NCI-H82 treated with DMSO at 0.1 percent for 48 hours (cell line): ENCODE measurements around the gene MMP13.
"Not testable (repeated sequence)": the region's sequence is repeated elsewhere in the genome, so short reads cannot be mapped to it uniquely, and the experiment has no call there.

Experiments used
- DNase-seq: peaks from one replicate; lab custom pipeline; 2025; ENCODE audit not compliant: unreplicated experiment; lab: John Stamatoyannopoulos, UW

Gene MMP13

GRCh38 chr11:102936864-102937509 is 18.5 kb downstream of the MMP13 start:
- no peak for DNase-seq

- no peak for DNase-seq
These were observed 20.0 kb downstream of the MMP13 start for GRCh38 chr11:102935514-102935913.

- DNase-seq, result no peak
These were observed 20.8 kb downstream of the MMP13 start for GRCh38 chr11:102934735-102935134.

GRCh38 chr11:102933627-102934026 is 21.9 kb downstream of the MMP13 start:
- no peak for DNase-seq

- no peak for DNase-seq
These were observed 22.9 kb downstream of the MMP13 start for GRCh38 chr11:102932678-102933077.

- DNase-seq, result no peak
These were observed 25.1 kb downstream of the MMP13 start for GRCh38 chr11:102930451-102930850.

- DNase-seq, result no peak
These were observed 25.6 kb downstream of the MMP13 start for GRCh38 chr11:102929972-102930371.

- DNase-seq, result no peak
These were observed 26.4 kb downstream of the MMP13 start for GRCh38 chr11:102929166-102929565.

- no peak for DNase-seq
These were observed 27.3 kb downstream of the MMP13 start for GRCh38 chr11:102928247-102928646.

- DNase-seq, result no peak
These were observed 27.9 kb downstream of the MMP13 start for GRCh38 chr11:102927624-102927990.

GRCh38 chr11:102926961-102927623 is 28.4 kb downstream of the MMP13 start:
- no peak for DNase-seq

- no peak for DNase-seq
These were observed 29.0 kb downstream of the MMP13 start for GRCh38 chr11:102926517-102926916.

- no peak for DNase-seq
These were observed 29.5 kb downstream of the MMP13 start for GRCh38 chr11:102925988-102926387.

GRCh38 chr11:102924851-102925380 is 30.6 kb downstream of the MMP13 start:
- DNase-seq, result no peak

GRCh38 chr11:102921587-102922220 is 33.8 kb downstream of the MMP13 start:
- no peak for DNase-seq

- no peak for DNase-seq
These were observed 35.3 kb downstream of the MMP13 start for GRCh38 chr11:102920118-102920684.

GRCh38 chr11:102915044-102915375 is 40.5 kb downstream of the MMP13 start:
- no peak for DNase-seq

GRCh38 chr11:102914238-102915043 is 41.1 kb downstream of the MMP13 start:
- no peak for DNase-seq

- DNase-seq, result no peak
These were observed 43.1 kb downstream of the MMP13 start for GRCh38 chr11:102912482-102912830.

GRCh38 chr11:102911758-102912481 is 43.6 kb downstream of the MMP13 start:
- DNase-seq, result no peak

GRCh38 chr11:102905848-102906247 is 49.7 kb downstream of the MMP13 start:
- DNase-seq, result not testable (repeated sequence)
